HepG2 (cell line): ENCODE measurements around the gene NT5C3B. TPM values are rescaled to one million over a fixed set of nuclear protein-coding genes. Genes with fewer than 3 reads are reported as not detected.

Experiments used
- CERS6 ChIP-seq: sonication (generic); formaldehyde crosslinking; IDR thresholded peaks from 2 replicates; pipeline ENCODE4 v1.5.0; 2020; ENCODE audit warnings: missing genetic modification reagents
- DRAP1 ChIP-seq: IDR thresholded peaks from 2 replicates; pipeline ENCODE4 v1.6.1; 2016; ENCODE audit warnings: missing genetic modification reagents, missing compliant biosample characterization
- EP300 ChIP-seq, 3 experiments: sonication (generic) in 1 of 3; formaldehyde crosslinking in 1 of 3; IDR thresholded peaks; 2 replicates each; pipeline versions ENCODE4 v1.5.1 to v1.6.1; 2011 to 2020; ENCODE audit warnings: low read depth in 2 of 3, low read length in 2 of 3, borderline replicate concordance in 1 of 3, improper control_type of control experiment in 1 of 3, mild to moderate bottlenecking in 1 of 3, missing genetic modification reagents in 1 of 3, moderate library complexity in 1 of 3
- HDAC6 ChIP-seq: fragments of 200-600 bp; sonication (generic); IDR thresholded peaks from 2 replicates; pipeline ENCODE4 v1.7.0; 2017; ENCODE audit warnings: mild to moderate bottlenecking, antibody characterized with exemption, low read length, low read depth
- HMG20B ChIP-seq: conservative IDR thresholded peaks from 2 replicates; pipeline ENCODE4 v1.6.1; 2016; ENCODE audit warnings: missing genetic modification reagents, missing compliant biosample characterization
- MAFG ChIP-seq: sonication (generic); formaldehyde crosslinking; IDR thresholded peaks from 2 replicates; pipeline ENCODE4 v1.5.1; 2020; ENCODE audit warnings: mild to moderate bottlenecking, missing genetic modification reagents
- MED13 ChIP-seq: sonication (generic); formaldehyde crosslinking; IDR thresholded peaks from 2 replicates; pipeline ENCODE4 v1.5.0; 2020; ENCODE audit warnings: missing genetic modification reagents
- NFKB2 ChIP-seq: sonication (generic); formaldehyde crosslinking; IDR thresholded peaks from 2 replicates; pipeline ENCODE4 v1.4.0; 2020; ENCODE audit warnings: missing genetic modification reagents, borderline replicate concordance
- SOX6 ChIP-seq, 2 experiments: fragments of 450-650 bp in 1 of 2; sonication (generic) in 1 of 2; formaldehyde crosslinking in 1 of 2; IDR thresholded peaks; 2 replicates each; pipeline versions ENCODE4 v1.4.0 to v1.6.1; 2017 to 2020; ENCODE audit warnings: antibody characterized with exemption in 1 of 2, mild to moderate bottlenecking in 1 of 2, missing genetic modification reagents in 1 of 2
- SYNCRIP ChIP-seq: fragments of 200-400 bp; formaldehyde crosslinking; IDR thresholded peaks from 2 replicates; pipeline ENCODE4 v1.6.1; 2018; ENCODE audit warnings: mild to moderate bottlenecking, low read depth, low read length; ENCODE audit not compliant: insufficient read depth
- ZBTB40 ChIP-seq, 2 experiments: fragments of 450-650 bp in 1 of 2; sonication (generic) in 1 of 2; formaldehyde crosslinking in 1 of 2; IDR thresholded peaks; 2 replicates each; pipeline versions ENCODE4 v1.6.1 to v1.8.0; 2016 to 2022; ENCODE audit warnings: antibody characterized with exemption in 1 of 2, mild to moderate bottlenecking in 1 of 2, missing genetic modification reagents in 1 of 2
- ZMYM4 ChIP-seq: sonication (generic); formaldehyde crosslinking; IDR thresholded peaks from 2 replicates; pipeline ENCODE4 v1.8.1; 2023; ENCODE audit warnings: mild to moderate bottlenecking, missing genetic modification reagents
- ZNF296 ChIP-seq: sonication (generic); formaldehyde crosslinking; conservative IDR thresholded peaks from 2 replicates; pipeline ENCODE4 v1.5.0; 2020; ENCODE audit warnings: mild to moderate bottlenecking, missing genetic modification reagents
- ZNF550 ChIP-seq: sonication (generic); formaldehyde crosslinking; IDR thresholded peaks from 2 replicates; pipeline ENCODE4 v1.4.0; 2020; ENCODE audit warnings: mild to moderate bottlenecking, missing genetic modification reagents, borderline replicate concordance
- ZNF607 ChIP-seq: sonication (generic); formaldehyde crosslinking; IDR thresholded peaks from 2 replicates; pipeline ENCODE4 v1.5.1; 2020; ENCODE audit warnings: missing genetic modification reagents, mild to moderate bottlenecking, borderline replicate concordance
- ZNF678 ChIP-seq: sonication (generic); formaldehyde crosslinking; IDR thresholded peaks from 2 replicates; pipeline ENCODE4 v1.4.0; 2020; ENCODE audit warnings: mild to moderate bottlenecking, missing genetic modification reagents
- ZNF724P ChIP-seq: sonication (generic); formaldehyde crosslinking; IDR thresholded peaks from 2 replicates; pipeline ENCODE4 v1.8.0; 2022; ENCODE audit warnings: missing genetic modification reagents, borderline replicate concordance
- polyA plus RNA-seq, 8 experiments: library from polyadenylated mRNA; depleted of rRNA in 3 of 8; stranded (reverse) in 7 of 8; unstranded in 1 of 8; fragments of >200 nt; fragmentation: Illumina TruSeq in 4 of 8; extraction: Trizol in 4 of 8; gene quantifications; 2 replicates each; pipeline versions ENCODE4 v1.2.1 to v1.2.3, GENCODE V29; 2011 to 2016; ENCODE audit warnings: low read depth in 4 of 8, missing spikeins in 1 of 8, mixed read lengths in 1 of 8; ENCODE audit not compliant: insufficient read depth in 1 of 8
- total RNA-seq, 5 experiments: library from RNA; depleted of rRNA; stranded (reverse); fragments of >200 nt; fragmentation: Illumina TruSeq; extraction: Trizol; gene quantifications; 2 replicates each; pipeline ENCODE4 v1.2.3, GENCODE V29; 2016; ENCODE audit warnings: low read depth in 1 of 5

The NT5C3B gene
- total and polyA plus RNA-seq, 2 of the 13 experiments (the other 11 are each of a cell fraction or from before 2014, with no cell fraction given) = 104 to 126 TPM

- TF ChIP-seq CERS6 (CRISPR knock-in tag) = no peak
- no peak for TF ChIP-seq SYNCRIP
- TF ChIP-seq MED13 = peak; percentile 46; the same call in 1 of the 2 replicates
- TF ChIP-seq ZBTB40 (IDR thresholded peaks at IDR 0.05) = no peak
- no peak; the same call in 1 of the 2 replicates for TF ChIP-seq ZBTB40 (CRISPR knock-in tag; IDR thresholded peaks at IDR 0.05)
- no peak for TF ChIP-seq MAFG (CRISPR knock-in tag)
- peak in 1 of 2 experiments; percentile 38; a peak in 1 of 4 replicates for TF ChIP-seq EP300 (IDR thresholded peaks at IDR 0.05; ENCODE audit: low read depth in 2 of 2, low read length in 2 of 2)
- TF ChIP-seq EP300 (CRISPR knock-in tag; IDR thresholded peaks at IDR 0.05; ENCODE audit: borderline replicate concordance) = no peak
- peak; percentile 40; the same call in 1 of the 2 replicates for TF ChIP-seq HMG20B (CRISPR knock-in tag)
- TF ChIP-seq ZNF550 (CRISPR knock-in tag) = no peak
- no peak for TF ChIP-seq NFKB2 (CRISPR knock-in tag)
- TF ChIP-seq DRAP1 = peak; percentile 62
- TF ChIP-seq ZNF296 (CRISPR knock-in tag) = 0 out of 2 replicates have a peak, but pooled peaks have one; percentile 33
- TF ChIP-seq ZNF678 (CRISPR knock-in tag) = no peak
- TF ChIP-seq ZMYM4 (CRISPR knock-in tag) = no peak; the same call in 1 of the 2 replicates
- TF ChIP-seq ZNF607 (CRISPR knock-in tag) = no peak
- TF ChIP-seq SOX6 (IDR thresholded peaks at IDR 0.05) = no peak
- no peak; the same call in 1 of the 2 replicates for TF ChIP-seq SOX6 (CRISPR knock-in tag; IDR thresholded peaks at IDR 0.05)
- no peak for TF ChIP-seq HDAC6
- TF ChIP-seq ZNF724P = no peak
Measured at GRCh38 chr17:41812381-41813151, 23.5 kb downstream of the NT5C3B start, which contains the start of gene FKBP10 (continued).
